Activated CD8-positive, alpha-beta memory T cell treated with anti-CD3 and anti-CD28 coated beads for 1 hour (primary cell): ENCODE measurements around the gene PACS1.
"Not testable (repeated sequence)": the region's sequence is repeated elsewhere in the genome, so short reads cannot be mapped to it uniquely, and the experiment has no call there.

ENCODE experiments used
- DNase-seq, 2 donors: peaks; one replicate each; pipeline ENCODE4 v3.0.0-alpha.2; 2020; ENCODE audit warnings: low read depth in 1 of 2; ENCODE audit errors: extremely low read depth in 1 of 2

PACS1 gene

GRCh38 chr11:66069715-66070603 is at the start of gene PACS1:
TSS of gene PACS1 (plus strand) at chr11:66070272. CDS start at chr11:66070487, 215 bp downstream.
- peak; percentile 46 to 65 for DNase-seq

- no peak for DNase-seq
Measured at GRCh38 chr11:66020618-66021357, 49.3 kb upstream of the PACS1 start.

GRCh38 chr11:66022401-66023185 is 47.5 kb upstream of the PACS1 start:
- peak; percentile 34 to 70 for DNase-seq

GRCh38 chr11:66023186-66023440 is 47.0 kb upstream of the PACS1 start:
- DNase-seq, result not testable (repeated sequence)

GRCh38 chr11:66026017-66026529 is 44.0 kb upstream of the PACS1 start, which contains the start of gene CATSPER1:
TSS of gene CATSPER1 (minus strand) at chr11:66026479. CDS start at chr11:66026379, 100 bp downstream.
- DNase-seq, result no peak

- DNase-seq, result no peak
Measured at GRCh38 chr11:66032957-66033735, 36.9 kb upstream of the PACS1 start.

- DNase-seq, result no peak
Measured at GRCh38 chr11:66035653-66036333, 34.3 kb upstream of the PACS1 start.

- DNase-seq, result no peak
Measured at GRCh38 chr11:66036334-66036710, 33.8 kb upstream of the PACS1 start.

GRCh38 chr11:66037327-66037726 is 32.7 kb upstream of the PACS1 start:
- DNase-seq, result no peak

GRCh38 chr11:66039765-66040164 is 30.3 kb upstream of the PACS1 start:
- DNase-seq, result no peak

GRCh38 chr11:66042227-66042995 is 27.7 kb upstream of the PACS1 start:
- no peak for DNase-seq

GRCh38 chr11:66042996-66043906 is 26.8 kb upstream of the PACS1 start:
- no peak for DNase-seq

GRCh38 chr11:66044757-66045156 is 25.3 kb upstream of the PACS1 start:
- DNase-seq, result no peak

GRCh38 chr11:66045177-66045639 is 24.9 kb upstream of the PACS1 start:
- DNase-seq, result peak; percentile 62 to 78

GRCh38 chr11:66046901-66047300 is 23.2 kb upstream of the PACS1 start:
- no peak for DNase-seq

GRCh38 chr11:66047541-66048365 is 22.3 kb upstream of the PACS1 start:
- no peak for DNase-seq
